BLaER1 (cell line): ENCODE measurements around the gene JAK3.
A peak's percentile ranks its signal among the peaks of the same experiment; 100 is the strongest.

Experiments used
- H3K27ac ChIP-seq: shearing (Covaris generic); formaldehyde crosslinking; 2 replicates; pipeline ENCODE4 v1.8.1; 2022
- H3K27me3 ChIP-seq: shearing (Covaris generic); formaldehyde crosslinking; 2 replicates; pipeline ENCODE4 v1.8.1; 2022
- H3K36me3 ChIP-seq: shearing (Covaris generic); formaldehyde crosslinking; 2 replicates; pipeline ENCODE4 v1.8.1; 2022
- H3K4me1 ChIP-seq: shearing (Covaris generic); formaldehyde crosslinking; 2 replicates; pipeline ENCODE4 v1.8.1; 2022
- H3K4me2 ChIP-seq: shearing (Covaris generic); formaldehyde crosslinking; 2 replicates; pipeline ENCODE4 v1.8.1; 2022
- H3K4me3 ChIP-seq: shearing (Covaris generic); formaldehyde crosslinking; 2 replicates; pipeline ENCODE4 v1.8.1; 2022
- H3K9ac ChIP-seq: shearing (Covaris generic); formaldehyde crosslinking; 2 replicates; pipeline ENCODE4 v1.8.1; 2022
- H3K9me3 ChIP-seq: shearing (Covaris generic); formaldehyde crosslinking; 2 replicates; pipeline ENCODE4 v1.8.1; 2022
- H4K20me1 ChIP-seq: shearing (Covaris generic); formaldehyde crosslinking; 2 replicates; pipeline ENCODE4 v1.8.1; 2022
- Cebpa-rat ChIP-seq: shearing (Covaris generic); IDR thresholded peaks from 2 replicates; pipeline ENCODE4 v1.8.1; 2022

Gene JAK3

DNA sequence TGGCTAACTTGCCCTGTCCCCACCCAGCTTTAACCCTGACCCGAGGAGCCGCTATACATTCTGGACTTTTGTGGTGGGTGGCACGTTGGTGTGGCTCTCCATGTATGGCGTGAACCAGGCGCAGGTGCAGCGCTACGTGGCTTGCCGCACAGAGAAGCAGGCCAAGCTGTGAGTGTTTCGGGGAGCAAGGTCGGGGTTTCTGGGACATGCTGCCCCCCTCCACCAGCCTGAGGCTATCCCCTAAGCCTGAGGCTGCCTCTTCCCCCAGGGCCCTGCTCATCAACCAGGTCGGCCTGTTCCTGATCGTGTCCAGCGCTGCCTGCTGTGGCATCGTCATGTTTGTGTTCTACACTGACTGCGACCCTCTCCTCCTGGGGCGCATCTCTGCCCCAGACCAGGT, 29.9 kb upstream of the JAK3 start:
- TF ChIP-seq Cebpa-rat, result no peak
- Histone ChIP-seq H3K4me2 (no peak overlapping the region), H3K36me3 (no peaks in the 10 kb centered on the region), H4K20me1 (peaks cover 3% of the 10 kb centered on the region; the same call in 1 of the 2 replicates), H3K9me3 (no peaks in the 10 kb centered on the region), H3K27me3 (peaks cover 27% of the 10 kb centered on the region), H3K9ac (no peak overlapping the region), H3K4me3 (no peak overlapping the region), H3K4me1 (peaks cover 13% of the 10 kb centered on the region), H3K27ac (no peak overlapping the region)

DNA sequence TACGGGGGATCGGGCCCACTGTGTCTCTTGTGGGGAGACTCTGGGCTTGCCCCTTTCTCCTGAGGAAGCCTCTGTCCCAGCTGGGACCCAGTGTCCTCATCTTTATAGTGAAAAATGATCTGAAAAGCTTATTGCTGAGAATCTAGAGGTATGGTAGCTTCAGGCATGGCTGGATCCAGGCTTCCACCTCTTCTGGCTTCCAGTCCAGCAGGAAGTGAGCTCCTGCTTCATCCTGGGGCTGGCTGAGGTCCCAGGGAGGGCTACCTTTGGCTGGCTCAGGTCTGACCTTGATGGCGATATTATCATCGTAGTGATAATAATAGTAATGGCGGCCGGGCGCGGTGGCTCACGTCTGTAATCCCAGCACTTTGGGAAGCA, 27.0 kb upstream of the JAK3 start:
- peaks cover 14% of the 10 kb centered on the region for H3K4me1 ChIP-seq
- no peak overlapping the region for H3K4me2 ChIP-seq
- H3K36me3 ChIP-seq, result no peaks in the 10 kb centered on the region
- no peak overlapping the region for H3K4me3 ChIP-seq
- no peak overlapping the region for H3K27ac ChIP-seq
- H4K20me1 ChIP-seq, result peaks cover 9% of the 10 kb centered on the region; the same call in 1 of the 2 replicates
- H3K27me3 ChIP-seq, result peaks cover 55% of the 10 kb centered on the region
- H3K9ac ChIP-seq, result no peak overlapping the region
- TF ChIP-seq Cebpa-rat, result no peak
- H3K9me3 ChIP-seq, result no peaks in the 10 kb centered on the region

DNA sequence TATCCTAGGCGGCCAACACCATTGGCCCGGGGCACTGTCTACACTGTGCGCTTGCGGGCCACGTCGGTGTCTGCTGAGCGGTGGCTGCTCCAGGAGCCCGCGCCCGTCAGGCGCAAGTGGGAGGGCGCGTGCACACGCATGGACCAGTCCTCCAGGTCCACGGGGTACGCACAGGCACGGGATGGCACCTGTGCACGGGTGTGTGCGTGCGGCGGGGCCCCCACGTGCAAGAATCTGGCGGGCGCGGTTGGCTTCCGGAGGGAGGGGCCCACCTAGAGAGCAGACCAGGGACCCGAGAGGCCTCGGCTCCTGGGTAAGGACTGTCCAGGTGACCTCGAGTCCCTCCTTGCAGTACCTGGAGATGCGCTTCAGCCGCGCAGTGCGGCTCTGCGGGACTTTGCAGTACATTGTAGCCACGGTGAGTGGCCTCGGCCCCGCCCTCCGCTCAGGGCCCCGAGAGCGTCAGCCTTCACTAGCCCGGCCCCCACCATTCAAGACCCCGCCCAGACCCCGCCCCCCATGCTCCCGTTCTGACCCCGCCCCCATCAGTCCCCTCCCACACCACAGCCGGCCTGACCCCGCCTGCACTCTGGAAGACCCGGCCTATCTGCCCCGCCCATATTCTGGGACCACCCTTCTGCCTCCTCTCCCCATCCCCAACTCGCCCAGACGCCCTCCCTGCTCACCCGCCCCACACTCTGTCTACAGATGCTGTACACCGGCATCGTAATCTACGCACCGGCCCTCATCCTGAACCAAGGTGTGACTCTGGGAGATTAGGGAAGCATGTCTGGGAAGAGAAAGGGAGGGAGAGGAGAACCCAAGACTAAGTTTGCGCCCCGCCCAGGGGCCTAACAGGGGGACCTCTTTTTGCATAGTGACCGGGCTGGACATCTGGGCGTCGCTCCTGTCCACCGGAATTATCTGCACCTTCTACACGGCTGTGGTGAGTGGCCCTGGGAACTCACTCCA, 26.3 kb upstream of the JAK3 start:
- Histone ChIP-seq H3K9me3 (no peaks in the 10 kb centered on the region), H3K4me2 (peak overlapping the region; percentile 88), H3K27ac (no peak overlapping the region), H3K4me3 (peak overlapping the region; percentile 52), H3K27me3 (peaks cover 50% of the 10 kb centered on the region), H4K20me1 (peaks cover 9% of the 10 kb centered on the region; the same call in 1 of the 2 replicates), H3K36me3 (no peaks in the 10 kb centered on the region), H3K9ac (no peak overlapping the region), H3K4me1 (peaks cover 14% of the 10 kb centered on the region)
- no peak for TF ChIP-seq Cebpa-rat

DNA sequence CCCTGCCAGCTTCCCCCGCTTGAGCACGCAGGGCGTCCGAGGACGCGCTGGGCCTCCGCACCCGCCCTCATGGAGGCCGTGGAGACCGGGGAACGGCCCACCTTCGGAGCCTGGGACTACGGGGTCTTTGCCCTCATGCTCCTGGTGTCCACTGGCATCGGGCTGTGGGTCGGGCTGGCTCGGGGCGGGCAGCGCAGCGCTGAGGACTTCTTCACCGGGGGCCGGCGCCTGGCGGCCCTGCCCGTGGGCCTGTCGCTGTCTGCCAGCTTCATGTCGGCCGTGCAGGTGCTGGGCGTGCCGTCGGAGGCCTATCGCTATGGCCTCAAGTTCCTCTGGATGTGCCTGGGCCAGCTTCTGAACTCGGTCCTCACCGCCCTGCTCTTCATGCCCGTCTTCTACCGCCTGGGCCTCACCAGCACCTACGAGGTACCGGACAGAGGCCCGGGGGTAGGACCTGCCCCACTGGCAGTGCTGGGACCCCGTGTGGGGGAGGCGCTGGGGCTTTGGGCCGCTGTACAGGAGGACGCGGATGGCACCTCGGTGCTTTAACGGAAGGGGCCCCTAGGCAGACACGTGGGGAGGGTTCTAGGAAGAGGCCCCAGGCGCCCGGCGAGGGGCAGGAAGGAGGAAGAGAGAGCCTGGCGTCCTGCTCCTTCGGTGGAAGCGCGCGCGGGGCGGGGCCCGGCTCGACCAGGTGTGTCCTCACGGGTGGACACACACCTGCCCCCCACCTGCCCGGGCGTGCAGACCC, 24.6 kb upstream of the JAK3 start:
- H3K4me1 ChIP-seq, result peaks cover 14% of the 10 kb centered on the region
- H3K27ac ChIP-seq, result no peak overlapping the region
- peaks cover 9% of the 10 kb centered on the region; the same call in 1 of the 2 replicates for H4K20me1 ChIP-seq
- H3K4me2 ChIP-seq, result no peak overlapping the region
- peaks cover 50% of the 10 kb centered on the region for H3K27me3 ChIP-seq
- no peak overlapping the region for H3K4me3 ChIP-seq
- TF ChIP-seq Cebpa-rat, result no peak
- no peaks in the 10 kb centered on the region for H3K9me3 ChIP-seq
- no peaks in the 10 kb centered on the region for H3K36me3 ChIP-seq
- H3K9ac ChIP-seq, result no peak overlapping the region

DNA sequence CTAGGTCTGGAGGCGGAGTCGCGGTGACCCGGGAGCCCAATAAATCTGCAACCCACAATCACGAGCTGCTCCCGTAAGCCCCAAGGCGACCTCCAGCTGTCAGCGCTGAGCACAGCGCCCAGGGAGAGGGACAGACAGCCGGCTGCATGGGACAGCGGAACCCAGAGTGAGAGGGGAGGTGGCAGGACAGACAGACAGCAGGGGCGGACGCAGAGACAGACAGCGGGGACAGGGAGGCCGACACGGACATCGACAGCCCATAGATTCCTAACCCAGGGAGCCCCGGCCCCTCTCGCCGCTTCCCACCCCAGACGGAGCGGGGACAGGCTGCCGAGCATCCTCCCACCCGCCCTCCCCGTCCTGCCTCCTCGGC, 24.1 kb upstream of the JAK3 start, which contains the start of gene SLC5A5:
Gene SLC5A5, plus strand, starts transcription at position 68 of the 373 bp plus-strand sequence. CDS start 375 bp downstream, outside the sequence.
- Histone ChIP-seq H3K4me2 (no peak within 1 kb of the TSS), H3K9ac (no peak within 1 kb of the TSS), H3K4me3 (no peak within 1 kb of the TSS), H3K27me3 (peaks cover 50% of the 10 kb centered on the region), H3K9me3 (no peaks in the 10 kb centered on the region), H3K36me3 (no peaks in the 10 kb centered on the region), H4K20me1 (peaks cover 13% of the 10 kb centered on the region; the same call in 1 of the 2 replicates), H3K4me1 (peaks cover 14% of the 10 kb centered on the region), H3K27ac (no peak within 1 kb of the TSS)
- TF ChIP-seq Cebpa-rat, result no peak

DNA sequence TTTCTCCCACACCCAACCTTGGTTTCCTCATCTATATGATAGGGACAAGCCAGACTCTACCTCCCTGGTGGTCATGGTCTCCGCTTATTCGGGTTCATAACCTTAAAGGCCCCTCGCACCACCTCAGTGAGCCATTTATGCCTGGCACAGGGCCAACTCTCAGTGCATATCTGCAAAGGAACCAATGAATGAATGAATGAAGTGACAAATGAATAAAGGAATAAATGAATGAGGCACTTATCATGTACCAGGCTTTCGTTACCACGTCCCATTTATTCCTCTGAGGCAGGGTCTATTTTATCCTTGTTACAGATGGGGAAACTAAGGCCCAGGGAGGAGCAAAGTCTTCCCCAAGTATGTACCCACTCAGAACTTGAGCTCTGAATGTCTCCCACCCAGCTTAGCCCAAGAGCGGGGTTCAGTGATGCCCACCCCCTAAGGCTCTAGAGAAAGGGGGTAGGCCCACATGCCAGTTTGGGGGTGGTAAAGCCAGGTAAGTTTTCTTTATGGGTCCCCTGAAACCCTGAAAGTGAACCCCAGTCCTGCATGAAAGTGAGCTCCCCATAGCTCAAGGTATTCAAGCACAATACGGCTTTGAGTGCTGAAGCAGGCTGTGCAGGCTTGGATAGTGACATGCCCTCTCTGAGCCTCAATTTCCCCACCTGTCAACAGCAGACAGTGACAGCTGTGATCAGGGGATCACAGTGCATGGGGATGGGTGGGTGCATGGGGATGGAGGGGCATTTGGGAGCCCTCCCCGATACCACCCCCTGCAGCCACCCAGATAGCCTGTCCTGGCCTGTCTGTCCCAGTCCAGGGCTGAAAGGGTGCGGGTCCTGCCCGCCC, 23.5 kb upstream of the JAK3 start:
- Histone ChIP-seq H3K9me3 (no peaks in the 10 kb centered on the region), H4K20me1 (peaks cover 15% of the 10 kb centered on the region; the same call in 1 of the 2 replicates), H3K27me3 (peaks cover 50% of the 10 kb centered on the region), H3K4me2 (no peak overlapping the region), H3K4me3 (no peak overlapping the region), H3K9ac (no peak overlapping the region), H3K4me1 (peaks cover 14% of the 10 kb centered on the region), H3K36me3 (no peaks in the 10 kb centered on the region), H3K27ac (no peak overlapping the region)
- no peak for TF ChIP-seq Cebpa-rat

DNA sequence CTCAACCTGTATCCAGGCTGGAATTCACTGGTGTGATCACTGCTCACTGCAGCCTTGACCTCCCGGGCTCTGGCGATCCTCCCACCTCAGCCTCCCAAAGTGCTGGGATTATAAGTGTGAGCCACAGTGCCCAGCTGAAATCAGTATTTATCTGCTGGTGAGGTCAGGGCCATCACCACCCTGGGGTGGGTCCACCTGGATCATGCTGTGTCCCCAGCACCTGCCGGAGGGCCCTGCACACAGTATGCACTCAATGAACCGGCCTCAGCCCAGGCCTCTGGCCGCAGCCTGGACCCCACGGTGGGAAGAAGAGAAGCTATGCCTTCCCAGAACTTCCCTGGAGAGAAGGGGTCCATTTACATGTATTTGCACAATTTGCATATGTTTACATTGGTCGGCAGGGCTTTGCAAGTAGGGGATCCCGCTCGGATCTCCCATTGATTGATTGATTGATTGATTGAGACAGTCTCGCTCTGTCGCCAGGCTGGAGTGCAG, 21.4 kb upstream of the JAK3 start:
- Histone ChIP-seq H3K4me2 (no peak overlapping the region), H4K20me1 (peaks cover 36% of the 10 kb centered on the region), H3K4me3 (no peak overlapping the region), H3K27me3 (peaks cover 42% of the 10 kb centered on the region), H3K4me1 (peaks cover 14% of the 10 kb centered on the region), H3K9ac (no peak overlapping the region), H3K27ac (no peak overlapping the region), H3K9me3 (no peaks in the 10 kb centered on the region), H3K36me3 (peaks cover 19% of the 10 kb centered on the region)
- no peak for TF ChIP-seq Cebpa-rat

DNA sequence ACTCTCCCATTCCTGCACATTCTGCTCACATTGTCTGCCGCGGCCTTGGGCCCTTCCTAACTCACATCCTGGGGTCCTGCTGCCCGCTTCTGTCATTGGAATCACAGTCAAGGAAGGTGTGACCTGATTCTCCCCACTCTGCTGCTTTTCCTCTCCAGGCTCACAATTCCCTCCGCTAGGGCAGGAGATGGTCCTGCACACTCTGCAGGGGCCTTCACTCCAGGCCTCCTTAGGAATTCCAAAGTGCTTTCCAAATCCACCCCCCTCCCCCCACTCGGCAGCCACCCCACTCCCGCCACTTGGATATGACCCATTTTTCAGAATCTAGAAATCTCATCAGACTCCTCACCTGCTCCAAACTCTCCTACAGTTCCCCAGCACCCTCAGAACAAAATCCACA, 20.9 kb upstream of the JAK3 start:
- H3K4me3 ChIP-seq, result no peak overlapping the region
- H3K4me1 ChIP-seq, result peaks cover 12% of the 10 kb centered on the region
- H3K9ac ChIP-seq, result no peak overlapping the region
- H4K20me1 ChIP-seq, result peaks cover 41% of the 10 kb centered on the region
- peaks cover 24% of the 10 kb centered on the region for H3K36me3 ChIP-seq
- TF ChIP-seq Cebpa-rat, result no peak
- H3K4me2 ChIP-seq, result no peak overlapping the region
- H3K27me3 ChIP-seq, result peaks cover 38% of the 10 kb centered on the region
- H3K27ac ChIP-seq, result no peak overlapping the region
- H3K9me3 ChIP-seq, result no peaks in the 10 kb centered on the region

- H3K4me3 ChIP-seq, result no peak overlapping the region
- no peak overlapping the region for H3K9ac ChIP-seq
- no peak overlapping the region for H3K4me2 ChIP-seq
- peaks cover 16% of the 10 kb centered on the region for H3K4me1 ChIP-seq
- H3K27ac ChIP-seq, result no peak overlapping the region
- peaks cover 22% of the 10 kb centered on the region for H3K27me3 ChIP-seq
- peaks cover 40% of the 10 kb centered on the region for H3K36me3 ChIP-seq
- H4K20me1 ChIP-seq, result peaks cover 48% of the 10 kb centered on the region
- H3K9me3 ChIP-seq, result no peaks in the 10 kb centered on the region
- TF ChIP-seq Cebpa-rat, result no peak
Measured at GRCh38 chr19:17866964-17867486, 19.2 kb upstream of the JAK3 start.
